GM12878 (cell line): ENCODE results near the gene SMAD5.

Experiments used
- CUX1 ChIP-seq: IDR thresholded peaks from 2 replicates; pipeline ENCODE4 v1.6.1; 2012; ENCODE audit warnings: improper control_type of control experiment, low read depth, low read length; ENCODE audit not compliant: insufficient replicate concordance
- HCFC1 ChIP-seq: fragments of 150-350 bp; IDR thresholded peaks from 2 replicates; pipeline ENCODE4 v1.6.1; 2014; ENCODE audit warnings: low read length
- MAX ChIP-seq: IDR thresholded peaks from 2 replicates; pipeline ENCODE4 v1.6.1; 2012; ENCODE audit warnings: low read depth, low read length, improper control_type of control experiment
- POLR2A ChIP-seq: IDR thresholded peaks from 2 replicates; pipeline ENCODE4 v1.6.1; 2011; ENCODE audit warnings: low read depth, mild to moderate bottlenecking, low read length
- PRDM15 ChIP-seq: fragments of 450-650 bp; formaldehyde crosslinking; IDR thresholded peaks from 2 replicates; pipeline ENCODE4 v1.4.0; 2020; ENCODE audit warnings: mild to moderate bottlenecking, moderate library complexity
- RAD51 ChIP-seq: fragments of 450-650 bp; IDR thresholded peaks from 2 replicates; pipeline ENCODE4 v1.6.1; 2016; ENCODE audit warnings: moderate library complexity, mild to moderate bottlenecking, inconsistent platforms
- SMC3 ChIP-seq: IDR thresholded peaks from 2 replicates; pipeline ENCODE4 v1.6.1; 2011; ENCODE audit warnings: low read length, improper control_type of control experiment, borderline replicate concordance
- TAF1 ChIP-seq: IDR thresholded peaks from 2 replicates; pipeline ENCODE4 v1.6.1; 2011; ENCODE audit warnings: mild to moderate bottlenecking, low read depth, low read length, borderline replicate concordance
- TF ChIP-seq, protein P1 (sequence below), 3 experiments: IDR thresholded peaks in 2 of 3; conservative IDR thresholded peaks in 1 of 3; 2 replicates each; pipeline ENCODE4 v1.5.1; 2011; ENCODE audit warnings: low read depth in 3 of 3, low read length in 3 of 3, mild to moderate bottlenecking in 3 of 3, control low read depth in 2 of 3, moderate library complexity in 2 of 3, inconsistent platforms in 1 of 3, mixed read lengths in 1 of 3; ENCODE audit not compliant: control insufficient read depth in 2 of 3, insufficient read depth in 1 of 3; ENCODE audit errors: extremely low read depth in 1 of 3

- TF ChIP-seq SMC3 (no peak), POLR2A (no peak), CUX1 (no peak), TAF1 (no peak), HCFC1 (no peak), PRDM15 (CRISPR knock-in tag) (no peak), MAX (no peak), RAD51 (no peak)
- TF ChIP-seq, protein P1, sequence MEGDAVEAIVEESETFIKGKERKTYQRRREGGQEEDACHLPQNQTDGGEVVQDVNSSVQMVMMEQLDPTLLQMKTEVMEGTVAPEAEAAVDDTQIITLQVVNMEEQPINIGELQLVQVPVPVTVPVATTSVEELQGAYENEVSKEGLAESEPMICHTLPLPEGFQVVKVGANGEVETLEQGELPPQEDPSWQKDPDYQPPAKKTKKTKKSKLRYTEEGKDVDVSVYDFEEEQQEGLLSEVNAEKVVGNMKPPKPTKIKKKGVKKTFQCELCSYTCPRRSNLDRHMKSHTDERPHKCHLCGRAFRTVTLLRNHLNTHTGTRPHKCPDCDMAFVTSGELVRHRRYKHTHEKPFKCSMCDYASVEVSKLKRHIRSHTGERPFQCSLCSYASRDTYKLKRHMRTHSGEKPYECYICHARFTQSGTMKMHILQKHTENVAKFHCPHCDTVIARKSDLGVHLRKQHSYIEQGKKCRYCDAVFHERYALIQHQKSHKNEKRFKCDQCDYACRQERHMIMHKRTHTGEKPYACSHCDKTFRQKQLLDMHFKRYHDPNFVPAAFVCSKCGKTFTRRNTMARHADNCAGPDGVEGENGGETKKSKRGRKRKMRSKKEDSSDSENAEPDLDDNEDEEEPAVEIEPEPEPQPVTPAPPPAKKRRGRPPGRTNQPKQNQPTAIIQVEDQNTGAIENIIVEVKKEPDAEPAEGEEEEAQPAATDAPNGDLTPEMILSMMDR (IDR thresholded peaks at IDR 0.05 in 2 of 3, conservative IDR thresholded peaks at IDR 0.05 in 1 of 3; ENCODE audit: control insufficient read depth in 2 of 3, extremely low read depth in 1 of 3, insufficient read depth in 1 of 3, low read depth in 3 of 3, low read length in 3 of 3): no peak
These were observed 31.6 kb downstream of the SMAD5 start for GRCh38 chr5:136164226-136164625.
